K562 (cell line): Measurements from ENCODE around the gene COQ7. TPM values are rescaled to one million over a fixed set of nuclear protein-coding genes. Genes with fewer than 3 reads are reported as not detected.

Experiments used
- BCOR ChIP-seq: fragments of 450-650 bp; IDR thresholded peaks from 2 replicates; pipeline ENCODE4 v1.6.1; 2016
- CXXC5 ChIP-seq: fragments of 250-450 bp; sonication (Bioruptor Pico); IDR thresholded peaks from 2 replicates; pipeline ENCODE4 v1.8.0; 2022; ENCODE audit warnings: inconsistent platforms, mild to moderate bottlenecking, moderate library complexity
- GATA2 ChIP-seq: sonication (generic); formaldehyde crosslinking; IDR thresholded peaks from 2 replicates; pipeline ENCODE4 v1.4.0; 2020; ENCODE audit warnings: mild to moderate bottlenecking, missing genetic modification reagents
- JUND ChIP-seq, 2 experiments: IDR thresholded peaks; 2 replicates in 1 of 2; 3 replicates in 1 of 2; pipeline ENCODE4 v1.6.1; 2011; ENCODE audit warnings: borderline replicate concordance in 2 of 2, low read depth in 2 of 2, low read length in 2 of 2, improper control_type of control experiment in 1 of 2, missing biosample characterization in 1 of 2, missing genetic modification characterization in 1 of 2, missing genetic modification reagents in 1 of 2
- MEF2D ChIP-seq: conservative IDR thresholded peaks from 2 replicates; pipeline ENCODE4 v1.6.1; 2016; ENCODE audit warnings: low read depth, missing genetic modification characterization, missing compliant biosample characterization
- MLLT1 ChIP-seq, 2 experiments: fragments of 450-650 bp; IDR thresholded peaks; 2 replicates each; pipeline ENCODE4 v1.6.1; 2016
- MTF1 ChIP-seq: fragments of 250-450 bp; sonication (Bioruptor Pico); IDR thresholded peaks from 2 replicates; pipeline ENCODE4 v1.9.0; 2021; ENCODE audit warnings: moderate library complexity, mild to moderate bottlenecking, inconsistent platforms, borderline replicate concordance
- PML ChIP-seq: IDR thresholded peaks from 2 replicates; pipeline ENCODE4 v1.6.1; 2012; ENCODE audit warnings: low read length, inconsistent platforms
- POU5F1 ChIP-seq: fragments of 150-350 bp; IDR thresholded peaks from 2 replicates; pipeline ENCODE4 v1.6.1; 2014; ENCODE audit warnings: borderline replicate concordance, low read length, low read depth, mild to moderate bottlenecking; ENCODE audit not compliant: partially characterized antibody
- RB1 ChIP-seq: fragments of 450-650 bp; IDR thresholded peaks from 2 replicates; pipeline ENCODE4 v1.6.1; 2017; ENCODE audit warnings: low read depth, mild to moderate bottlenecking
- SLC30A9 ChIP-seq: fragments of 250-450 bp; sonication (Bioruptor Pico); IDR thresholded peaks from 2 replicates; pipeline ENCODE4 v1.8.0; 2022; ENCODE audit warnings: mild to moderate bottlenecking, moderate library complexity
- SMAD1 ChIP-seq: fragments of 150-350 bp; IDR thresholded peaks from 2 replicates; pipeline ENCODE4 v1.6.1; 2014; ENCODE audit warnings: low read length, low read depth; ENCODE audit not compliant: partially characterized antibody
- SMARCC2 ChIP-seq: fragments of 450-650 bp; IDR thresholded peaks from 2 replicates; pipeline ENCODE4 v1.6.1; 2017; ENCODE audit warnings: antibody characterized with exemption, moderate library complexity, mild to moderate bottlenecking, low read depth
- SMARCE1 ChIP-seq: fragments of 450-650 bp; IDR thresholded peaks from 2 replicates; pipeline ENCODE4 v1.7.1; 2016; ENCODE audit warnings: mild to moderate bottlenecking
- SRSF1 ChIP-seq: fragments of 200-400 bp; formaldehyde crosslinking; IDR thresholded peaks from 2 replicates; pipeline ENCODE4 v1.6.1; 2017; ENCODE audit warnings: mild to moderate bottlenecking, low read depth, low read length, moderate library complexity
- TFE3 ChIP-seq: fragments of 450-650 bp; formaldehyde crosslinking; IDR thresholded peaks from 2 replicates; pipeline ENCODE4 v1.4.0; 2020; ENCODE audit warnings: mild to moderate bottlenecking, mixed read lengths
- ZKSCAN8 ChIP-seq: fragments of 200-800 bp; sonication (Bioruptor generic); IDR thresholded peaks from 2 replicates; pipeline ENCODE4 v1.6.1; 2016; ENCODE audit warnings: missing genetic modification characterization, missing compliant biosample characterization
- ZNF174 ChIP-seq: fragments of 250-450 bp; sonication (Bioruptor Pico); IDR thresholded peaks from 2 replicates; pipeline ENCODE4 v1.4.0; 2020; ENCODE audit warnings: mild to moderate bottlenecking
- ZNF175 ChIP-seq: fragments of 200-800 bp; sonication (Bioruptor generic); IDR thresholded peaks from 2 replicates; pipeline ENCODE4 v1.6.1; 2016; ENCODE audit warnings: low read depth, mild to moderate bottlenecking, missing genetic modification characterization, missing compliant biosample characterization
- ZNF212 ChIP-seq: fragments of 450-650 bp; formaldehyde crosslinking; IDR thresholded peaks from 2 replicates; pipeline ENCODE4 v1.4.0; 2020; ENCODE audit warnings: mild to moderate bottlenecking
- ZNF232 ChIP-seq: sonication (generic); formaldehyde crosslinking; IDR thresholded peaks from 2 replicates; pipeline ENCODE4 v1.8.0; 2022; ENCODE audit warnings: mild to moderate bottlenecking, missing genetic modification reagents
- polyA plus RNA-seq, 8 experiments: library from polyadenylated mRNA; depleted of rRNA in 4 of 8; stranded (reverse) in 5 of 8; unstranded in 3 of 8; fragments of >200 nt; fragmentation: Nextera tagmentation in 2 of 8; fragmentation: Illumina TruSeq in 1 of 8; extraction: Ambion mirVana in 2 of 8; extraction: Trizol in 1 of 8; gene quantifications; 2 replicates each; pipeline versions ENCODE4 v1.2.1 to v1.2.3, GENCODE V29; 2011 to 2014; ENCODE audit warnings: inconsistent platforms in 1 of 8, missing spikeins in 1 of 8
- total RNA-seq, 7 experiments: library from RNA; depleted of rRNA in 6 of 7; stranded (reverse); fragments of >200 nt in 6 of 7; fragmentation: Illumina TruSeq in 2 of 7; extraction: Trizol in 2 of 7; gene quantifications; 2 replicates each; pipeline versions ENCODE4 v1.2.1 to v1.2.3, GENCODE V29; 2011 to 2021; ENCODE audit warnings: low replicate concordance in 1 of 7
- TF ChIP-seq, protein P1 (sequence below): fragments of 450-650 bp; IDR thresholded peaks from 2 replicates; pipeline ENCODE4 v1.6.1; 2016; ENCODE audit warnings: low read depth, mild to moderate bottlenecking, moderate library complexity
- TF ChIP-seq, protein P2 (sequence below): fragments of 250-450 bp; sonication (Bioruptor Pico); IDR thresholded peaks from 2 replicates; pipeline ENCODE4 v1.8.0; 2022; ENCODE audit warnings: inconsistent platforms, mild to moderate bottlenecking, moderate library complexity, borderline replicate concordance

Gene COQ7
- total and polyA plus RNA-seq, 9 of the 15 experiments (the other 6 are each of a cell fraction or from before 2014, with no cell fraction given): 2.3 to 26.1 (median 15.2) TPM

- TF ChIP-seq, protein P1, sequence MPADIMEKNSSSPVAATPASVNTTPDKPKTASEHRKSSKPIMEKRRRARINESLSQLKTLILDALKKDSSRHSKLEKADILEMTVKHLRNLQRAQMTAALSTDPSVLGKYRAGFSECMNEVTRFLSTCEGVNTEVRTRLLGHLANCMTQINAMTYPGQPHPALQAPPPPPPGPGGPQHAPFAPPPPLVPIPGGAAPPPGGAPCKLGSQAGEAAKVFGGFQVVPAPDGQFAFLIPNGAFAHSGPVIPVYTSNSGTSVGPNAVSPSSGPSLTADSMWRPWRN: peak; percentile 69
- TF ChIP-seq MEF2D (tag) (no peak), CXXC5 (0 out of 2 replicates have a peak, but pooled peaks have one; percentile 13), MTF1 (no peak), SMARCE1 (peak; percentile 72; the same call in 1 of the 2 replicates), JUND (IDR thresholded peaks at IDR 0.05; ENCODE audit: borderline replicate concordance, low read depth, low read length) (peak; percentile 10; the same call in 1 of the 2 replicates), JUND (tag; IDR thresholded peaks at IDR 0.05; ENCODE audit: borderline replicate concordance, low read depth, low read length) (no peak; the same call in 2 of the 3 replicates), GATA2 (CRISPR knock-in tag) (peak; percentile 43; the same call in 1 of the 2 replicates), ZNF175 (CRISPR knock-in tag) (peak; percentile 62; the same call in 1 of the 2 replicates), MLLT1 (IDR thresholded peaks at IDR 0.05) (0 out of 4 replicates have a peak, but pooled peaks of 1 of the 2 experiments have one; percentile 18), PML (peak; percentile 40; the same call in 1 of the 2 replicates), POU5F1 (no peak), ZNF212 (CRISPR knock-in tag) (no peak), BCOR (peak; percentile 31; the same call in 1 of the 2 replicates), SMARCC2 (peak; percentile 28; the same call in 1 of the 2 replicates), ZKSCAN8 (CRISPR knock-in tag) (no peak), RB1 (no peak), SMAD1 (peak; percentile 26), TFE3 (CRISPR knock-in tag) (no peak), ZNF232 (CRISPR knock-in tag) (no peak), SRSF1 (no peak), SLC30A9 (no peak), ZNF174 (no peak)
- TF ChIP-seq, protein P2, sequence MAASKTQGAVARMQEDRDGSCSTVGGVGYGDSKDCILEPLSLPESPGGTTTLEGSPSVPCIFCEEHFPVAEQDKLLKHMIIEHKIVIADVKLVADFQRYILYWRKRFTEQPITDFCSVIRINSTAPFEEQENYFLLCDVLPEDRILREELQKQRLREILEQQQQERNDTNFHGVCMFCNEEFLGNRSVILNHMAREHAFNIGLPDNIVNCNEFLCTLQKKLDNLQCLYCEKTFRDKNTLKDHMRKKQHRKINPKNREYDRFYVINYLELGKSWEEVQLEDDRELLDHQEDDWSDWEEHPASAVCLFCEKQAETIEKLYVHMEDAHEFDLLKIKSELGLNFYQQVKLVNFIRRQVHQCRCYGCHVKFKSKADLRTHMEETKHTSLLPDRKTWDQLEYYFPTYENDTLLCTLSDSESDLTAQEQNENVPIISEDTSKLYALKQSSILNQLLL (CRISPR knock-in tag): no peak
These were observed 18.3 kb downstream of the COQ7 start (continued) for GRCh38 chr16:19085679-19086200.
